Upper lobe of left lung (tissue), 4 donors: ENCODE results near the gene ASIP.

Experiments used
- POLR2A ChIP-seq, 4 donors: fragments of 450-650 bp; IDR thresholded peaks; one replicate each; pipeline ENCODE4 v1.5.1; 2016 to 2017; ENCODE audit warnings: antibody characterized with exemption in 4 of 4, mild to moderate bottlenecking in 2 of 4
- POLR2AphosphoS5 ChIP-seq, 2 donors: sonication (generic); formaldehyde crosslinking; IDR thresholded peaks; one replicate each; pipeline ENCODE4 v1.5.1; 2017; ENCODE audit warnings: antibody characterized with exemption in 2 of 2
- TF ChIP-seq, protein P1 (sequence below), 6 experiments: fragments of 450-650 bp in 4 of 6; fragments of 200-600 bp in 2 of 6; sonication (generic) in 2 of 6; IDR thresholded peaks; one replicate each; pipeline ENCODE4 v1.5.1; 2016 to 2019; ENCODE audit warnings: antibody characterized with exemption in 6 of 6

DNA sequence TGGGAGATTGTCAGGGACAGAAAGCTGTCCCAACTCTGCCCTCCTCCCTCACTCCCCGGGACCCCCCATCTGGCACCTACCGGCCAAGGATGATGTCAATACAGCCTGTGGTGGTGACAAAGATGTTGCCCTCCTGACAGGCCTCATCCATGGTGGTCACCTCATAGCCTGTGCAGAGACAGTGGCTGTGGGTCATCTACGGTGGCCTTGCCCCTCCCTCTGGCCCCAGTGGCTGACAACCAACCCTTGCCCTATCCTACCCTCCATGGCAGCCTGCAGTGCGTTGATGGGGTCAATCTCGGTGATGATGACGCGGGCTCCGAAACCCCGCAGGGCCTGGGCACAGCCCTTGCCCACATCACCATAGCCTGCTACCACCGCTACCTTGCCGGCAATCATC, 49.2 kb downstream of the ASIP start:
- TF ChIP-seq POLR2AphosphoS5 (IDR thresholded peaks at IDR 0.05) (no peak), POLR2A (IDR thresholded peaks at IDR 0.05) (no peak)
- TF ChIP-seq, protein P1, sequence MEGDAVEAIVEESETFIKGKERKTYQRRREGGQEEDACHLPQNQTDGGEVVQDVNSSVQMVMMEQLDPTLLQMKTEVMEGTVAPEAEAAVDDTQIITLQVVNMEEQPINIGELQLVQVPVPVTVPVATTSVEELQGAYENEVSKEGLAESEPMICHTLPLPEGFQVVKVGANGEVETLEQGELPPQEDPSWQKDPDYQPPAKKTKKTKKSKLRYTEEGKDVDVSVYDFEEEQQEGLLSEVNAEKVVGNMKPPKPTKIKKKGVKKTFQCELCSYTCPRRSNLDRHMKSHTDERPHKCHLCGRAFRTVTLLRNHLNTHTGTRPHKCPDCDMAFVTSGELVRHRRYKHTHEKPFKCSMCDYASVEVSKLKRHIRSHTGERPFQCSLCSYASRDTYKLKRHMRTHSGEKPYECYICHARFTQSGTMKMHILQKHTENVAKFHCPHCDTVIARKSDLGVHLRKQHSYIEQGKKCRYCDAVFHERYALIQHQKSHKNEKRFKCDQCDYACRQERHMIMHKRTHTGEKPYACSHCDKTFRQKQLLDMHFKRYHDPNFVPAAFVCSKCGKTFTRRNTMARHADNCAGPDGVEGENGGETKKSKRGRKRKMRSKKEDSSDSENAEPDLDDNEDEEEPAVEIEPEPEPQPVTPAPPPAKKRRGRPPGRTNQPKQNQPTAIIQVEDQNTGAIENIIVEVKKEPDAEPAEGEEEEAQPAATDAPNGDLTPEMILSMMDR (IDR thresholded peaks at IDR 0.05) = no peak
